ENCODE measurements around the gene THRAP3. TPM values are rescaled to one million over a fixed set of nuclear protein-coding genes. Genes with fewer than 3 reads are reported as not detected.

The THRAP3 gene
- total and polyA plus RNA-seq, 2 experiments from 2014 or later = 48.6 to 92.9 TPM

- no peak for TF ChIP-seq CTCF (IDR thresholded peaks at IDR 0.05; ENCODE audit: low read depth, low read length)
- Histone ChIP-seq H3K27ac (peak overlapping the region; percentile 83), H3K4me3 (peak overlapping the region; percentile 37), H3K36me3 (no peaks in the 10 kb centered on the region), H3K4me1 (ENCODE audit: low read depth) (peaks cover 31% of the 10 kb centered on the region), H3K27me3 (no peaks in the 10 kb centered on the region), H3K9me3 (ENCODE audit: low read depth) (no peaks in the 10 kb centered on the region)
- peak in 1 of 2 donors; percentile 41 for DNase-seq (ENCODE audit: low read depth in 1 of 2, low spot score in 1 of 2)
Measured at GRCh38 chr1:36322041-36322785, 98.0 kb downstream of the THRAP3 start.

GRCh38 chr1:36322786-36323635 lies 98.8 kb downstream of the THRAP3 start:
- H3K9me3 ChIP-seq (ENCODE audit: low read depth) = no peaks in the 10 kb centered on the region
- H3K27ac ChIP-seq = no peak overlapping the region
- H3K4me1 ChIP-seq (ENCODE audit: low read depth) = peaks cover 31% of the 10 kb centered on the region
- H3K36me3 ChIP-seq = no peaks in the 10 kb centered on the region
- H3K4me3 ChIP-seq = peak overlapping the region; percentile 37
- H3K27me3 ChIP-seq = no peaks in the 10 kb centered on the region
- peak in 1 of 2 donors; percentile 77 for DNase-seq (ENCODE audit: low read depth in 1 of 2, low spot score in 1 of 2)
- no peak for TF ChIP-seq CTCF (IDR thresholded peaks at IDR 0.05; ENCODE audit: low read depth, low read length)

GRCh38 chr1:36323636-36324352 lies 99.6 kb downstream of the THRAP3 start, which contains the start of gene EVA1B:
EVA1B (minus strand) TSS chr1:36323645; CDS start chr1:36323037, 608 bp downstream.
- H3K36me3 ChIP-seq = no peaks in the 10 kb centered on the region
- H3K27me3 ChIP-seq = no peaks in the 10 kb centered on the region
- peak within 1 kb of the TSS; percentile 2 for H3K27ac ChIP-seq

GRCh38 chr1:36324353-36324703 lies 100.1 kb downstream of the THRAP3 start:
- Histone ChIP-seq H3K9me3 (ENCODE audit: low read depth) (no peaks in the 10 kb centered on the region), H3K27ac (peak overlapping the region; percentile 2), H3K4me3 (no peak overlapping the region), H3K36me3 (no peaks in the 10 kb centered on the region), H3K4me1 (ENCODE audit: low read depth) (peaks cover 38% of the 10 kb centered on the region), H3K27me3 (no peaks in the 10 kb centered on the region)
- DNase-seq (ENCODE audit: low read depth in 1 of 2, low spot score in 1 of 2) = peak in 1 of 2 donors; percentile 32
- TF ChIP-seq CTCF (IDR thresholded peaks at IDR 0.05; ENCODE audit: low read depth, low read length) = no peak

More at GRCh38 chr1:36323636-36324352, 99.6 kb downstream of the THRAP3 start, which contains the start of gene EVA1B:
- TF ChIP-seq CTCF (IDR thresholded peaks at IDR 0.05; ENCODE audit: low read depth, low read length) = no peak
- peak within 1 kb of the TSS; percentile 37 for H3K4me3 ChIP-seq
- peak; percentile 72 to 93 for DNase-seq (ENCODE audit: low read depth in 1 of 2, low spot score in 1 of 2)
- H3K4me1 ChIP-seq (ENCODE audit: low read depth) = peaks cover 32% of the 10 kb centered on the region
- no peaks in the 10 kb centered on the region for H3K9me3 ChIP-seq (ENCODE audit: low read depth)

GRCh38 chr1:36326499-36326898 lies 102.3 kb downstream of the THRAP3 start:
- Histone ChIP-seq H3K4me1 (ENCODE audit: low read depth) (peaks cover 34% of the 10 kb centered on the region), H3K4me3 (no peak overlapping the region), H3K27me3 (no peaks in the 10 kb centered on the region), H3K36me3 (no peaks in the 10 kb centered on the region), H3K9me3 (ENCODE audit: low read depth) (no peaks in the 10 kb centered on the region), H3K27ac (no peak overlapping the region)
- no peak for DNase-seq (ENCODE audit: low read depth in 1 of 2, low spot score in 1 of 2)
- no peak for TF ChIP-seq CTCF (IDR thresholded peaks at IDR 0.05; ENCODE audit: low read depth, low read length)
